HepG2 (cell line): Measurements from ENCODE around the gene SMIM14. TPM values are rescaled to one million over a fixed set of nuclear protein-coding genes. Genes with fewer than 3 reads are reported as not detected.

ENCODE experiments used
- CHD2 ChIP-seq: IDR thresholded peaks from 2 replicates; pipeline ENCODE4 v1.6.1; 2011; ENCODE audit warnings: low read depth, low read length, improper control_type of control experiment
- GFI1 ChIP-seq: sonication (generic); formaldehyde crosslinking; IDR thresholded peaks from 2 replicates; pipeline ENCODE4 v1.5.0; 2020; ENCODE audit warnings: missing genetic modification reagents, mild to moderate bottlenecking, borderline replicate concordance
- HDAC6 ChIP-seq: fragments of 200-600 bp; sonication (generic); IDR thresholded peaks from 2 replicates; pipeline ENCODE4 v1.7.0; 2017; ENCODE audit warnings: mild to moderate bottlenecking, antibody characterized with exemption, low read length, low read depth
- MTF2 ChIP-seq: sonication (generic); formaldehyde crosslinking; IDR thresholded peaks from 2 replicates; pipeline ENCODE4 v1.5.0; 2020; ENCODE audit warnings: missing genetic modification reagents, borderline replicate concordance
- NFIB ChIP-seq: sonication (generic); formaldehyde crosslinking; IDR thresholded peaks from 2 replicates; pipeline ENCODE4 v1.9.0; 2021; ENCODE audit warnings: missing genetic modification reagents, mild to moderate bottlenecking, borderline replicate concordance
- NR3C1 ChIP-seq: sonication (generic); formaldehyde crosslinking; IDR thresholded peaks from 2 replicates; pipeline ENCODE4 v1.4.0; 2020; ENCODE audit warnings: missing genetic modification reagents
- RAD51 ChIP-seq: fragments of 450-650 bp; IDR thresholded peaks from 2 replicates; pipeline ENCODE4 v1.6.1; 2016; ENCODE audit warnings: borderline replicate concordance
- RBFOX2 ChIP-seq: fragments of 200-400 bp; formaldehyde crosslinking; IDR thresholded peaks from 2 replicates; pipeline ENCODE4 v1.6.1; 2017; ENCODE audit warnings: low read depth, mild to moderate bottlenecking, low read length
- STAT5B ChIP-seq: sonication (generic); formaldehyde crosslinking; IDR thresholded peaks from 2 replicates; pipeline ENCODE4 v1.4.0; 2020; ENCODE audit warnings: missing genetic modification reagents
- ZFP36L1 ChIP-seq: sonication (generic); formaldehyde crosslinking; IDR thresholded peaks from 2 replicates; pipeline ENCODE4 v1.8.0; 2022; ENCODE audit warnings: mild to moderate bottlenecking, missing genetic modification reagents, moderate library complexity
- ZFP90 ChIP-seq: sonication (generic); formaldehyde crosslinking; IDR thresholded peaks from 2 replicates; pipeline ENCODE4 v1.8.0; 2022; ENCODE audit warnings: missing genetic modification reagents, mild to moderate bottlenecking, inconsistent platforms, borderline replicate concordance
- ZNF326 ChIP-seq: sonication (generic); formaldehyde crosslinking; IDR thresholded peaks from 2 replicates; pipeline ENCODE4 v1.4.0; 2020; ENCODE audit warnings: missing genetic modification reagents, borderline replicate concordance
- ZNF350 ChIP-seq: sonication (generic); formaldehyde crosslinking; IDR thresholded peaks from 2 replicates; pipeline ENCODE4 v1.4.0; 2020; ENCODE audit warnings: mild to moderate bottlenecking, low read depth, missing genetic modification reagents, borderline replicate concordance
- ZNF432 ChIP-seq: sonication (generic); formaldehyde crosslinking; IDR thresholded peaks from 2 replicates; pipeline ENCODE4 v1.5.0; 2020; ENCODE audit warnings: missing genetic modification reagents, mild to moderate bottlenecking, borderline replicate concordance
- ZNF678 ChIP-seq: sonication (generic); formaldehyde crosslinking; IDR thresholded peaks from 2 replicates; pipeline ENCODE4 v1.4.0; 2020; ENCODE audit warnings: mild to moderate bottlenecking, missing genetic modification reagents
- ZNF775 ChIP-seq: sonication (generic); formaldehyde crosslinking; IDR thresholded peaks from 2 replicates; pipeline ENCODE4 v1.4.0; 2020; ENCODE audit warnings: missing genetic modification reagents, mild to moderate bottlenecking, moderate library complexity, borderline replicate concordance
- polyA plus RNA-seq, 8 experiments: library from polyadenylated mRNA; depleted of rRNA in 3 of 8; stranded (reverse) in 7 of 8; unstranded in 1 of 8; fragments of >200 nt; fragmentation: Illumina TruSeq in 4 of 8; extraction: Trizol in 4 of 8; gene quantifications; 2 replicates each; pipeline versions ENCODE4 v1.2.1 to v1.2.3, GENCODE V29; 2011 to 2016; ENCODE audit warnings: low read depth in 4 of 8, missing spikeins in 1 of 8, mixed read lengths in 1 of 8; ENCODE audit not compliant: insufficient read depth in 1 of 8
- total RNA-seq, 5 experiments: library from RNA; depleted of rRNA; stranded (reverse); fragments of >200 nt; fragmentation: Illumina TruSeq; extraction: Trizol; gene quantifications; 2 replicates each; pipeline ENCODE4 v1.2.3, GENCODE V29; 2016; ENCODE audit warnings: low read depth in 1 of 5
- TF ChIP-seq, protein P1 (sequence below): sonication (generic); formaldehyde crosslinking; conservative IDR thresholded peaks from 2 replicates; pipeline ENCODE4 v1.8.0; 2022; ENCODE audit warnings: low read depth, missing genetic modification reagents
- TF ChIP-seq, protein P2 (sequence below): sonication (generic); formaldehyde crosslinking; IDR thresholded peaks from 2 replicates; pipeline ENCODE4 v1.5.0; 2020; ENCODE audit warnings: missing genetic modification reagents
- TF ChIP-seq, protein P3 (sequence below): sonication (generic); formaldehyde crosslinking; conservative IDR thresholded peaks from 2 replicates; pipeline ENCODE4 v1.4.0; 2020; ENCODE audit warnings: missing genetic modification reagents
- TF ChIP-seq, protein P4 (sequence below): IDR thresholded peaks from 2 replicates; pipeline ENCODE4 v1.4.0; 2020; ENCODE audit warnings: mild to moderate bottlenecking, missing genetic modification reagents

The SMIM14 gene
- total and polyA plus RNA-seq, 2 of the 13 experiments (the other 11 are each of a cell fraction or from before 2014, with no cell fraction given): 16.3 to 28.1 TPM

DNA sequence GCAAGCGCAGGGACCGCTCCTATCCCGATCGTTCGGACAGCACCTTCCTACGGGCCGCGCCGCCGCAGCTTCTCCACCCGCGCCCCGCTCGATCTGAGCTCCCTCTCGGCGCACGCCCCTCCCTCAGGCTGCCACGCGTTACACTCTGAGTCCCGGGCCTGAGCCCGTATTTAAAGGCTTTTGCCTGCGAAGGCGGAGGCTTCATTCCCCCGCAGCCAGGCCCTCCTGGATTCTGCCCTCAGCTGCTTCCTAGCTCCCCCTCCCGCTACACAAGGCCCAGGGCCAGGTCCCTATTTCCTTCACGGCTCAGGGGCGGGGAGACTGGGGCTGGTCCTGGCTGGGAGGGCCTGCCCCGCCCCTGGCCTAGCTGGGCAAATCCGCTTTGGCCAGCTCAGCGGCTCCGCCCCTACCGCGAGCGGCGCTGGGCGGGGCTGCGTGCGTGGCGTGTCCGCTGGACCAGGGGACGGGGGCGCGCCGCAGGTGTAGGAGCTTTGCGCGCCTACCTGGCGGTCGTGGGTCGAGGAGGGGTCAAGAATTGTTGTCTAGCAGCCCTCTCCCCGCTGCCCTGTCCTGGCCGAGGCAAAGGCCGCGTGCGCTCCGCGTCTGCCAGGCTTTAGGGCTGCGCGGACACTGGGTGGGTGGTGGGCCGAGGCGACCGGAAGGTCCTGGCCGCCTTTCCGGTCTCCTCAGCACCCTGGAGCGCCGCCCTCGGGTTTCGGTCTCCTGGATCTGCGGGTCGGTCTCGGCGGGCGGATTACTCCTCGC lies 111.2 kb downstream of the SMIM14 start, which contains the start of gene UGDH (continued):
- TF ChIP-seq ZNF432 (CRISPR knock-in tag) (no peak), ZFP90 (peak; percentile 17; the same call in 1 of the 2 replicates), ZNF326 (CRISPR knock-in tag) (no peak), RAD51 (no peak), NFIB (CRISPR knock-in tag) (no peak), GFI1 (CRISPR knock-in tag) (peak; percentile 79), ZNF678 (CRISPR knock-in tag) (peak; percentile 61; the same call in 1 of the 2 replicates), ZFP36L1 (0 out of 2 replicates have a peak, but pooled peaks have one; percentile 15), STAT5B (CRISPR knock-in tag) (peak; percentile 66; the same call in 1 of the 2 replicates), ZNF350 (CRISPR knock-in tag) (peak; percentile 68), HDAC6 (no peak), NR3C1 (CRISPR knock-in tag) (no peak), ZNF775 (CRISPR knock-in tag) (0 out of 2 replicates have a peak, but pooled peaks have one; percentile 40), RBFOX2 (peak; percentile 100), CHD2 (peak; percentile 36; the same call in 1 of the 2 replicates), MTF2 (CRISPR knock-in tag) (no peak)
- TF ChIP-seq, protein P1, sequence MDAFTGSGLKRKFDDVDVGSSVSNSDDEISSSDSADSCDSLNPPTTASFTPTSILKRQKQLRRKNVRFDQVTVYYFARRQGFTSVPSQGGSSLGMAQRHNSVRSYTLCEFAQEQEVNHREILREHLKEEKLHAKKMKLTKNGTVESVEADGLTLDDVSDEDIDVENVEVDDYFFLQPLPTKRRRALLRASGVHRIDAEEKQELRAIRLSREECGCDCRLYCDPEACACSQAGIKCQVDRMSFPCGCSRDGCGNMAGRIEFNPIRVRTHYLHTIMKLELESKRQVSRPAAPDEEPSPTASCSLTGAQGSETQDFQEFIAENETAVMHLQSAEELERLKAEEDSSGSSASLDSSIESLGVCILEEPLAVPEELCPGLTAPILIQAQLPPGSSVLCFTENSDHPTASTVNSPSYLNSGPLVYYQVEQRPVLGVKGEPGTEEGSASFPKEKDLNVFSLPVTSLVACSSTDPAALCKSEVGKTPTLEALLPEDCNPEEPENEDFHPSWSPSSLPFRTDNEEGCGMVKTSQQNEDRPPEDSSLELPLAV (CRISPR knock-in tag): 0 out of 2 replicates have a peak, but pooled peaks have one; percentile 85
- TF ChIP-seq, protein P2, sequence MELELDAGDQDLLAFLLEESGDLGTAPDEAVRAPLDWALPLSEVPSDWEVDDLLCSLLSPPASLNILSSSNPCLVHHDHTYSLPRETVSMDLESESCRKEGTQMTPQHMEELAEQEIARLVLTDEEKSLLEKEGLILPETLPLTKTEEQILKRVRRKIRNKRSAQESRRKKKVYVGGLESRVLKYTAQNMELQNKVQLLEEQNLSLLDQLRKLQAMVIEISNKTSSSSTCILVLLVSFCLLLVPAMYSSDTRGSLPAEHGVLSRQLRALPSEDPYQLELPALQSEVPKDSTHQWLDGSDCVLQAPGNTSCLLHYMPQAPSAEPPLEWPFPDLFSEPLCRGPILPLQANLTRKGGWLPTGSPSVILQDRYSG: 0 out of 2 replicates have a peak, but pooled peaks have one; percentile 2
- TF ChIP-seq, protein P3, sequence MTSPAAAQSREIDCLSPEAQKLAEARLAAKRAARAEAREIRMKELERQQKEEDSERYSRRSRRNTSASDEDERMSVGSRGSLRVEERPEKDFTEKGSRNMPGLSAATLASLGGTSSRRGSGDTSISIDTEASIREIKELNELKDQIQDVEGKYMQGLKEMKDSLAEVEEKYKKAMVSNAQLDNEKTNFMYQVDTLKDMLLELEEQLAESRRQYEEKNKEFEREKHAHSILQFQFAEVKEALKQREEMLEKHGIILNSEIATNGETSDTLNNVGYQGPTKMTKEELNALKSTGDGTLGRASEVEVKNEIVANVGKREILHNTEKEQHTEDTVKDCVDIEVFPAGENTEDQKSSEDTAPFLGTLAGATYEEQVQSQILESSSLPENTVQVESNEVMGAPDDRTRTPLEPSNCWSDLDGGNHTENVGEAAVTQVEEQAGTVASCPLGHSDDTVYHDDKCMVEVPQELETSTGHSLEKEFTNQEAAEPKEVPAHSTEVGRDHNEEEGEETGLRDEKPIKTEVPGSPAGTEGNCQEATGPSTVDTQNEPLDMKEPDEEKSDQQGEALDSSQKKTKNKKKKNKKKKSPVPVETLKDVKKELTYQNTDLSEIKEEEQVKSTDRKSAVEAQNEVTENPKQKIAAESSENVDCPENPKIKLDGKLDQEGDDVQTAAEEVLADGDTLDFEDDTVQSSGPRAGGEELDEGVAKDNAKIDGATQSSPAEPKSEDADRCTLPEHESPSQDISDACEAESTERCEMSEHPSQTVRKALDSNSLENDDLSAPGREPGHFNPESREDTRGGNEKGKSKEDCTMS (CRISPR knock-in tag): no peak
- TF ChIP-seq, protein P4, sequence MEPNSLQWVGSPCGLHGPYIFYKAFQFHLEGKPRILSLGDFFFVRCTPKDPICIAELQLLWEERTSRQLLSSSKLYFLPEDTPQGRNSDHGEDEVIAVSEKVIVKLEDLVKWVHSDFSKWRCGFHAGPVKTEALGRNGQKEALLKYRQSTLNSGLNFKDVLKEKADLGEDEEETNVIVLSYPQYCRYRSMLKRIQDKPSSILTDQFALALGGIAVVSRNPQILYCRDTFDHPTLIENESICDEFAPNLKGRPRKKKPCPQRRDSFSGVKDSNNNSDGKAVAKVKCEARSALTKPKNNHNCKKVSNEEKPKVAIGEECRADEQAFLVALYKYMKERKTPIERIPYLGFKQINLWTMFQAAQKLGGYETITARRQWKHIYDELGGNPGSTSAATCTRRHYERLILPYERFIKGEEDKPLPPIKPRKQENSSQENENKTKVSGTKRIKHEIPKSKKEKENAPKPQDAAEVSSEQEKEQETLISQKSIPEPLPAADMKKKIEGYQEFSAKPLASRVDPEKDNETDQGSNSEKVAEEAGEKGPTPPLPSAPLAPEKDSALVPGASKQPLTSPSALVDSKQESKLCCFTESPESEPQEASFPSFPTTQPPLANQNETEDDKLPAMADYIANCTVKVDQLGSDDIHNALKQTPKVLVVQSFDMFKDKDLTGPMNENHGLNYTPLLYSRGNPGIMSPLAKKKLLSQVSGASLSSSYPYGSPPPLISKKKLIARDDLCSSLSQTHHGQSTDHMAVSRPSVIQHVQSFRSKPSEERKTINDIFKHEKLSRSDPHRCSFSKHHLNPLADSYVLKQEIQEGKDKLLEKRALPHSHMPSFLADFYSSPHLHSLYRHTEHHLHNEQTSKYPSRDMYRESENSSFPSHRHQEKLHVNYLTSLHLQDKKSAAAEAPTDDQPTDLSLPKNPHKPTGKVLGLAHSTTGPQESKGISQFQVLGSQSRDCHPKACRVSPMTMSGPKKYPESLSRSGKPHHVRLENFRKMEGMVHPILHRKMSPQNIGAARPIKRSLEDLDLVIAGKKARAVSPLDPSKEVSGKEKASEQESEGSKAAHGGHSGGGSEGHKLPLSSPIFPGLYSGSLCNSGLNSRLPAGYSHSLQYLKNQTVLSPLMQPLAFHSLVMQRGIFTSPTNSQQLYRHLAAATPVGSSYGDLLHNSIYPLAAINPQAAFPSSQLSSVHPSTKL: peak; percentile 62
